Upper lobe of right lung (tissue), 1 donor: Measurements from ENCODE around the gene FLAD1. TPM values are rescaled to one million over a fixed set of nuclear protein-coding genes. Genes with fewer than 3 reads are reported as not detected.

ENCODE experiments used
- ATAC-seq: fragments of 200-7000 bp; cut with Tn5 transposase; one replicate; pipeline ENCODE4 v1.9.1; 2020; ENCODE audit warnings: mild to moderate bottlenecking, moderate library complexity
- DNase-seq: peaks from one replicate; pipeline ENCODE4 v3.0.0-alpha.2; 2020
- H3K27ac ChIP-seq: fragments of 200-600 bp; one replicate; pipeline ENCODE4 v1.8.0; 2022
- H3K27me3 ChIP-seq: fragments of 200-600 bp; one replicate; pipeline ENCODE4 v1.8.0; 2022; ENCODE audit warnings: mild to moderate bottlenecking
- H3K36me3 ChIP-seq: fragments of 200-600 bp; one replicate; pipeline ENCODE4 v1.8.0; 2022
- H3K4me1 ChIP-seq: fragments of 200-600 bp; one replicate; pipeline ENCODE4 v1.8.0; 2022
- H3K4me3 ChIP-seq: fragments of 200-600 bp; one replicate; pipeline ENCODE4 v1.8.0; 2022; ENCODE audit warnings: mild to moderate bottlenecking
- H3K9me3 ChIP-seq: fragments of 200-600 bp; one replicate; pipeline ENCODE4 v1.8.0; 2022
- intact Hi-C: fragments of 100-400 bp; cut with DNase I; formaldehyde crosslinking; loops from one replicate; pipeline ENCODE4 v1.11.0; 2022
- total RNA-seq: library from RNA; stranded (reverse); fragmentation: NEBNext Ultra II Directional; extraction: Animal tissue kit (Norgen Biotek cat#: 25700); gene quantifications from one replicate; pipeline ENCODE4 v1.2.1, GENCODE V29; 2021
- TF ChIP-seq, protein P1 (sequence below): fragments of 200-600 bp; IDR thresholded peaks from one replicate; pipeline ENCODE4 v1.8.0; 2022; ENCODE audit warnings: antibody characterized with exemption
- donor health status: DM: no; HTN: yes; CAD: no; lungs with severe emphysema.

Gene FLAD1
- total RNA-seq, 1 donor from 2014 or later, result 29.0 TPM

DNA sequence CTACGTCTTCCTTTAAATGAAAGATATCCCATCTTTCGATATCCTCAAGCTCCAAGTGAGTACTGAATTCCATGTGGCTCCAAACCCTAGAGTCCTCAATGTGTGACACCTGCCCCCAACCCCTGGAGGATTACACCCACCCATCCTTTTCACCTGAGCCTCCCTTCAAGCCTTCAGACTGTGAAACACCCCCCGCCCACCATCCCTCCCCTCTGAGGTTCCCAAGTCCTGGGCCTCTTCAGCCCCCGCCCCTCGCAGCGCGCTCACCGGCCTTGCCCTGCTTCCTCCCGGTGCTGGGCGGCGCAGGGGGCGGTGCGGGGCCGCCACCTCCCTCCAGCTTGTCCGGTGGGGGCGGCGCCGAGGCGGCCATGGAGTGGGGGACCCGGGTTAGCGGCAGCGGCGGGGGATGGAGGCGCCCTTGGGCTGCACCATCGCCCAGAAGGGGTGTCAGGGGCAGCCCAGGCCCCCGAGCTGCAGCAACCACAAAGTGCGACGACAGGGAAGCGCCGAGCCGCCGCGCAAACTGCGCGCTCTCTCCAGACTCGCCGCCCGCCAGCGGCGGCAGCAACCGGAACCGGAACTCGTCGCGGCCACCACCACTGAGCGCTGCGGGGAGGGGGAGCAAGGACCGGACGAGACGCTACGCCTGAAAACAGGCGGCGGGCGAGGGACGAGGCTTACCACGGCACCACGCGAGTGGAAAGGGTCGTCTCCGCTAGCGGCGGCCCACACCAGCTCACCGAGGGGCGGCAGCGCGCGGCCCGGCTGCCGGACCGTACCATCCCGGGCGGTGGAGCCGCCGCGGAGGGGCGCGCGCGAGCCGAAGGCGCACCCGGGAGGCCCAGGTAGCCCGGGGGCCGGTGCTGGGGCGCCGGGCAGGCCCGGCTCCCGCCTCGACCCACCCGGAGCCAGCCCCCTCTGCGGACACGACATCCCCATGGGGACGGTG is 21.7 kb upstream of the FLAD1 start, which contains the start of gene PYGO2:
Gene PYGO2 (minus strand): TSS at position 576 of the 949 bp plus-strand sequence. CDS start 206 bp downstream, at position 370.
- Histone ChIP-seq H3K36me3 (peaks cover 44% of the 10 kb centered on the region), H3K27me3 (no peaks in the 10 kb centered on the region), H3K9me3 (no peaks in the 10 kb centered on the region), H3K4me1 (peaks cover 27% of the 10 kb centered on the region), H3K27ac (peak within 1 kb of the TSS; percentile 98), H3K4me3 (peak within 1 kb of the TSS; percentile 90)
- intact Hi-C loops, result no loop called here
- ATAC-seq (peak; percentile 90), DNase-seq (peak; percentile 93)
- TF ChIP-seq, protein P1, sequence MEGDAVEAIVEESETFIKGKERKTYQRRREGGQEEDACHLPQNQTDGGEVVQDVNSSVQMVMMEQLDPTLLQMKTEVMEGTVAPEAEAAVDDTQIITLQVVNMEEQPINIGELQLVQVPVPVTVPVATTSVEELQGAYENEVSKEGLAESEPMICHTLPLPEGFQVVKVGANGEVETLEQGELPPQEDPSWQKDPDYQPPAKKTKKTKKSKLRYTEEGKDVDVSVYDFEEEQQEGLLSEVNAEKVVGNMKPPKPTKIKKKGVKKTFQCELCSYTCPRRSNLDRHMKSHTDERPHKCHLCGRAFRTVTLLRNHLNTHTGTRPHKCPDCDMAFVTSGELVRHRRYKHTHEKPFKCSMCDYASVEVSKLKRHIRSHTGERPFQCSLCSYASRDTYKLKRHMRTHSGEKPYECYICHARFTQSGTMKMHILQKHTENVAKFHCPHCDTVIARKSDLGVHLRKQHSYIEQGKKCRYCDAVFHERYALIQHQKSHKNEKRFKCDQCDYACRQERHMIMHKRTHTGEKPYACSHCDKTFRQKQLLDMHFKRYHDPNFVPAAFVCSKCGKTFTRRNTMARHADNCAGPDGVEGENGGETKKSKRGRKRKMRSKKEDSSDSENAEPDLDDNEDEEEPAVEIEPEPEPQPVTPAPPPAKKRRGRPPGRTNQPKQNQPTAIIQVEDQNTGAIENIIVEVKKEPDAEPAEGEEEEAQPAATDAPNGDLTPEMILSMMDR, result peak; percentile 53

DNA sequence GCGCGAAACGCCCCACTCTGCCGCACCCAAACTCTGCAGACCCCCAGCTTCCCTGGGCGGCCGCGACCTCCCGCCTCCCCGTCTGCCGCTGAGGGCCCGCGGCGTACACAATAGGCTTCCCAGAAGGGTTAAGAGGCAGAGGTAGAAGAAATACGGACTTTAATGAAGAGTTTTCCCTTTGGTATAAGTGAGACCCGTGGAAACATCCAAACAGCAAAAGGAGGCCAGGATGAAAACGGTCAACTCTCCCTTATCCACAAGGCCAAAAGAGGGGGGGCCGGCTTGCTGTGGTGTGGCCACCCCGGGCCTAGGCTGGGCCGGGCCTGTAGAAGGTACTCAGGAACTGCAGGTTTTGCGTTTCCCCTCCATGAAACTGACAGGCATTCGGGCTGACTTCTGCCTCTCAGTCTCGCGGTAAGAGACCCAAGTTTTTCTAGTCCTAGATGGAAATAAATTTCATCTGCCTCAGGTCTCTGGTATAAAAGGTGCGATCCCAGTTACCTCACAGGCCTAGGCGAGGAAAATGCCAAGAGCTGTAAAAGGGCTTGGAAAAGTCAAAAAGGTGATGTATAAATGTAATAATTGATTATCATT is 20.9 kb upstream of the FLAD1 start:
- H3K4me3 ChIP-seq, result peak overlapping the region; percentile 90
- H3K36me3 ChIP-seq, result peaks cover 52% of the 10 kb centered on the region
- DNase-seq, result peak; percentile 69
- H3K4me1 ChIP-seq, result peaks cover 19% of the 10 kb centered on the region
- peak; percentile 7 for ATAC-seq
- no peaks in the 10 kb centered on the region for H3K9me3 ChIP-seq
- no peaks in the 10 kb centered on the region for H3K27me3 ChIP-seq
- intact Hi-C loops, result no loop called here
- TF ChIP-seq, protein P1, result no peak
- peak overlapping the region; percentile 98 for H3K27ac ChIP-seq

DNA sequence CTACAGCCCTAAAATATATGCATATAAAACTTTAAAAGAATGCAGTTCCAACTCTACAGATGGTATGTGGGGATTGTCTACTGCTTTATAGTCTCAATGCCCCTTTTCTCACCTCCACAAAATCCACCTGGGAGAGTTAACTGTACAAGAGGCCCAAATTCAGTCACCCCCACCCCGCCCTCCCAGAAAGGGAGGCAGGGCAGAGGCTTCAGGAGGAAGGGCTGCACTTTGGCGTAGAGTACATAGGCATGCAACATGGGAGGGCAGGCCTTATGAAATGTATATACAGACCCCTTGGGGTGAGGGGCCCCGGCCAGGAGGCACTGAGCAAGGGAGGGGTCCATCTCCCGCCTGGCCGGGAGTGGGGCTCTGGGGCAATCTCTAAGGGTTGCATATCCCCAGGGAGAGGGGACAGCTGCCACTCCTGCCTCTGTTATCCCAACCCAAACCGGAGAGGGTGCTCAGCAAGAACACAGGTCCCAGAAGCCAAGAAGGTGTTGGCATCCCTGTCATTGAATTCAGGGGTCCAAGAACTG is 20.3 kb upstream of the FLAD1 start:
- Histone ChIP-seq H3K27ac (peak overlapping the region; percentile 98), H3K9me3 (no peaks in the 10 kb centered on the region), H3K27me3 (no peaks in the 10 kb centered on the region), H3K4me3 (peak overlapping the region; percentile 90), H3K4me1 (peaks cover 20% of the 10 kb centered on the region), H3K36me3 (peaks cover 58% of the 10 kb centered on the region)
- ATAC-seq, result no peak
- TF ChIP-seq, protein P1, result no peak
- no peak for DNase-seq
- intact Hi-C loops, result no loop called here

DNA sequence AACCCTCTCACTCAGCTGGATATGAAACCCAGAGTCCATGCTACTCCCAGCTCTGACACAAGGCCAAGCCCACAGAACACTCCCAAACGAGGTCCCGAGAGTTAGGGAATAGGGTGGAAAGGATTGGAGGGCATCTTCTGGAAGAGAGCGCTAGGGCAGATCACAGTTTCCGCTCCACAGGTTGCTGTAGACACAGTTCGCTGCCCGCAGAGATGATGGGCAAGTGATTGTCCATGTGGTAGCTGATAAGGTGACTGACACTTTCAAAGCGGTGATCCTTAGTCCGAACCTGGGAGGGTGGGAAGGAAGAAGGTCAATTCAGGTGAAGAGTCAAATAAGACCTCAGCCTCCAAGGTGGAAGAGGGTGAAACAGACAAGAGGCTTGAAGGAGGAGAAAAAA is 19.5 kb upstream of the FLAD1 start:
- intact Hi-C loops, result no loop called here

DNA sequence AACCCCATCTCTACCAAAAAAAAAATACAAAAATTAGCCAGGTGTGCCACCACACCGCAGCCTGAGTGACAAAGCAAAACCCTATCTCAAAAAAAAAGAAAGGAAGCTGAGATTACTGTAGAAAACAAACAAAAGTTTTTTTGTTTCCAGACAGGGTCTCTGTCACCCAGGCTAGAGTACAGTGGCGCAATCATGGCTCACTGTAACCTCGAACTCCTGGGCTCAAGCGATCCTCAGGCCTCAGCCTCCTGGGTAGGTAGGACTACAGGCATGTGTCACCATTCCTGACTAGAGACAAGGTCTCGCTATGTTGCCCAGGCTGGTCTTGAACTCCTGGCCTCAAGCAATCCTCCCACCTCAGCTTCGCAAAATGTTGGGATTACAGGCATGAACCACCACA is 18.8 kb upstream of the FLAD1 start:
- Histone ChIP-seq H3K27ac (no peak overlapping the region), H3K4me1 (peaks cover 29% of the 10 kb centered on the region), H3K36me3 (peaks cover 60% of the 10 kb centered on the region), H3K9me3 (no peaks in the 10 kb centered on the region), H3K27me3 (no peaks in the 10 kb centered on the region), H3K4me3 (no peak overlapping the region)
- intact Hi-C loops, result no loop called here
- ATAC-seq (no peak), DNase-seq (no peak)
- TF ChIP-seq, protein P1, result no peak

More for the DNA sequence above, 19.5 kb upstream of the FLAD1 start:
- H3K9me3 ChIP-seq, result no peaks in the 10 kb centered on the region
- H3K27ac ChIP-seq, result no peak overlapping the region
- no peak for DNase-seq
- peaks cover 22% of the 10 kb centered on the region for H3K4me1 ChIP-seq
- ATAC-seq, result no peak
- peaks cover 62% of the 10 kb centered on the region for H3K36me3 ChIP-seq
- TF ChIP-seq, protein P1, result no peak
- no peaks in the 10 kb centered on the region for H3K27me3 ChIP-seq
- no peak overlapping the region for H3K4me3 ChIP-seq
